Measurements from ENCODE around the gene SFMBT2.
"Not testable (repeated sequence)": the region's sequence is repeated elsewhere in the genome, so short reads cannot be mapped to it uniquely, and the experiment has no call there.

- not testable (repeated sequence) for TF ChIP-seq ZNF138 (CRISPR knock-in tag; conservative IDR thresholded peaks at IDR 0.05); ZNF396 (CRISPR knock-in tag; IDR thresholded peaks at IDR 0.05; ENCODE audit: borderline replicate concordance); CTCF (IDR thresholded peaks at IDR 0.05); MAX (CRISPR knock-in tag; IDR thresholded peaks at IDR 0.05); HMGA2 (CRISPR knock-in tag; IDR thresholded peaks at IDR 0.05); ATF3 (CRISPR knock-in tag; conservative IDR thresholded peaks at IDR 0.05)
Measured at GRCh38 chr10:7388149-7388548, 22.7 kb downstream of the SFMBT2 start.
